ENCODE measurements around the gene ZFYVE9.

Gene ZFYVE9

GRCh38 chr1:52190500-52191252 lies 48.8 kb downstream of the ZFYVE9 start:
- no peaks in the 10 kb centered on the region for H3K27me3 ChIP-seq (replicated peaks; ENCODE audit: insufficient read depth, low read length)
- no peak overlapping the region for H3K9ac ChIP-seq (ENCODE audit: low read length)
- H3F3A ChIP-seq (ENCODE audit: insufficient read depth, low read length) = no peaks in the 10 kb centered on the region
- H3K36me3 ChIP-seq (replicated peaks; ENCODE audit: insufficient read depth, low read length) = no peaks in the 10 kb centered on the region
- no peaks in the 10 kb centered on the region for H3K79me2 ChIP-seq (ENCODE audit: low read length)
- TF ChIP-seq EZH2phosphoT487 (IDR thresholded peaks at IDR 0.05; ENCODE audit: low read length) (no peak), CTCF (IDR thresholded peaks at IDR 0.05; ENCODE audit: low read length) (no peak), EZH2 (optimal IDR thresholded peaks at IDR 0.05; ENCODE audit: low read depth, low read length) (no peak)
- peaks cover 6% of the 10 kb centered on the region for H3K4me1 ChIP-seq (ENCODE audit: low read length)
- no peak for DNase-seq
- no peaks in the 10 kb centered on the region for H3K9me2 ChIP-seq (replicated peaks; ENCODE audit: insufficient read depth, low read length)
- H3K9me3 ChIP-seq (replicated peaks; ENCODE audit: insufficient read depth, low read length) = no peaks in the 10 kb centered on the region
- H3K4me3 ChIP-seq (ENCODE audit: low read length) = no peak overlapping the region
- no peak overlapping the region for H3K27ac ChIP-seq (ENCODE audit: low read length)
- H3K4me2 ChIP-seq (ENCODE audit: low read depth, low read length) = no peak overlapping the region
- H4K20me1 ChIP-seq (ENCODE audit: insufficient read depth, low read length) = no peaks in the 10 kb centered on the region
- no peak overlapping the region for H2AFZ ChIP-seq (ENCODE audit: low read length)

GRCh38 chr1:52191395-52191965 lies 49.6 kb downstream of the ZFYVE9 start:
- DNase-seq = no peak
- Histone ChIP-seq H3K79me2 (ENCODE audit: low read length) (no peaks in the 10 kb centered on the region), H3K9ac (ENCODE audit: low read length) (no peak overlapping the region), H4K20me1 (ENCODE audit: insufficient read depth, low read length) (no peaks in the 10 kb centered on the region), H3K27ac (ENCODE audit: low read length) (no peak overlapping the region), H3K9me2 (replicated peaks; ENCODE audit: insufficient read depth, low read length) (no peaks in the 10 kb centered on the region), H3K9me3 (replicated peaks; ENCODE audit: insufficient read depth, low read length) (no peaks in the 10 kb centered on the region), H3K27me3 (replicated peaks; ENCODE audit: insufficient read depth, low read length) (no peaks in the 10 kb centered on the region), H3F3A (ENCODE audit: insufficient read depth, low read length) (no peaks in the 10 kb centered on the region), H2AFZ (ENCODE audit: low read length) (no peak overlapping the region), H3K36me3 (replicated peaks; ENCODE audit: insufficient read depth, low read length) (no peaks in the 10 kb centered on the region), H3K4me3 (ENCODE audit: low read length) (no peak overlapping the region), H3K4me2 (ENCODE audit: low read depth, low read length) (no peak overlapping the region), H3K4me1 (ENCODE audit: low read length) (peaks cover 6% of the 10 kb centered on the region)
- no peak for TF ChIP-seq CTCF (IDR thresholded peaks at IDR 0.05; ENCODE audit: low read length)
- TF ChIP-seq EZH2 (optimal IDR thresholded peaks at IDR 0.05; ENCODE audit: low read depth, low read length) = no peak
- no peak for TF ChIP-seq EZH2phosphoT487 (IDR thresholded peaks at IDR 0.05; ENCODE audit: low read length)

GRCh38 chr1:52192024-52192423 lies 50.1 kb downstream of the ZFYVE9 start:
- H3F3A ChIP-seq (ENCODE audit: insufficient read depth, low read length) = no peaks in the 10 kb centered on the region
- H3K4me2 ChIP-seq (ENCODE audit: low read depth, low read length) = no peak overlapping the region
- H3K36me3 ChIP-seq (replicated peaks; ENCODE audit: insufficient read depth, low read length) = no peaks in the 10 kb centered on the region
- no peak overlapping the region for H3K9ac ChIP-seq (ENCODE audit: low read length)
- no peak overlapping the region for H2AFZ ChIP-seq (ENCODE audit: low read length)
- H3K4me3 ChIP-seq (ENCODE audit: low read length) = no peak overlapping the region
- no peak for DNase-seq
- H4K20me1 ChIP-seq (ENCODE audit: insufficient read depth, low read length) = no peaks in the 10 kb centered on the region
- H3K27ac ChIP-seq (ENCODE audit: low read length) = no peak overlapping the region
- H3K9me2 ChIP-seq (replicated peaks; ENCODE audit: insufficient read depth, low read length) = no peaks in the 10 kb centered on the region
- H3K4me1 ChIP-seq (ENCODE audit: low read length) = peaks cover 6% of the 10 kb centered on the region
- H3K9me3 ChIP-seq (replicated peaks; ENCODE audit: insufficient read depth, low read length) = no peaks in the 10 kb centered on the region
- no peaks in the 10 kb centered on the region for H3K79me2 ChIP-seq (ENCODE audit: low read length)
- no peaks in the 10 kb centered on the region for H3K27me3 ChIP-seq (replicated peaks; ENCODE audit: insufficient read depth, low read length)
- TF ChIP-seq EZH2 (optimal IDR thresholded peaks at IDR 0.05; ENCODE audit: low read depth, low read length) (no peak), EZH2phosphoT487 (IDR thresholded peaks at IDR 0.05; ENCODE audit: low read length) (no peak), CTCF (IDR thresholded peaks at IDR 0.05; ENCODE audit: low read length) (no peak)

Measured in MM.1S (cell line).